ENCODE data around the gene MORN1. TPM values are rescaled to one million over a fixed set of nuclear protein-coding genes. Genes with fewer than 3 reads are reported as not detected.

MORN1 gene
- total RNA-seq, 1 donor from 2014 or later = 11.1 TPM

DNA sequence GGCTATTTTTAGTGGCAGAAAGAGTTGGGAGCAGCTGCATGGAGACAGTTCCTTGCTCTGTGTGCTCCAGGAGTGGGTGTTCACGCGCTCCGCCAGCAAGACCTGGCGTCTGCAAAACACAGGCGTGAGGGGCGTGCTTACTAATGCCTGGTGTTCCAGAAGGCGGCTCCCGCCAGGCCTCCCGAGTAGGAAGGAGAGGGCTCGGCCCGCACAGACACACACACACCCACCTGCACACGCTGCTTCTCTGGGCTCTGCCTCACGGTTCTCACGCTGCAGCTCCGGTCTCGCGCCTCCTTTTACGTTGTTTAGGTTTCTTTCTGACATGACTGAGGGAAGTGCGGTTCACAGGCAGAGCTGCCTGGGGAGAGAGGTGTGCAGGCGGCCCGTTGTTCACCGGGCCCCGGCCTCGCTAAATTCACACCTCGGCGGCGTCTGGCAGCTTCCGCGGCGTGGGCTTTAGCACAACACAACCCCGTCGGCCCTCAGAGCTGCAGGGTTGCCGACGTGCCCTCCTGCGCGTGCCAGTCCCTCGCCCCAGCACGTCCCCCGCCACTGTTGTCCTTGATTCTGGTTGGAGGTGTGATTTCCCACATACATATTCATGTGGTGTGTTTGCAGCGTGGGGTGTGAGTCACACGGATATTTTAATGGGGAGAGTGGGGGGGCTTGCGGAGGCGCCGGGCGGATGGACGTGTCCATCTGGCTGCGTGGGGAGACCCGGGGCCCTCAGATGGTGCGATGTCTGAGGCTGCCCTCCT lies 86.3 kb downstream of the MORN1 start:
- no peaks in the 10 kb centered on the region for H3K27me3 Mint-ChIP-seq
- H3K27ac Mint-ChIP-seq = no peak overlapping the region
- DNase-seq = no peak
- intact Hi-C loops (cut with micrococcal nuclease) = loop anchor here (5.0 to 10.0 kb wide), 2 partner anchors 220 to 242 kb away; partner anchors contain the start of gene PANK4
- no peak overlapping the region for H3K4me3 Mint-ChIP-seq
- peaks cover 30% of the 10 kb centered on the region for H3K36me3 Mint-ChIP-seq (ENCODE audit: low read depth)
- no peaks in the 10 kb centered on the region for H3K9me3 Mint-ChIP-seq
- H3K4me1 Mint-ChIP-seq = peaks cover 8% of the 10 kb centered on the region

DNA sequence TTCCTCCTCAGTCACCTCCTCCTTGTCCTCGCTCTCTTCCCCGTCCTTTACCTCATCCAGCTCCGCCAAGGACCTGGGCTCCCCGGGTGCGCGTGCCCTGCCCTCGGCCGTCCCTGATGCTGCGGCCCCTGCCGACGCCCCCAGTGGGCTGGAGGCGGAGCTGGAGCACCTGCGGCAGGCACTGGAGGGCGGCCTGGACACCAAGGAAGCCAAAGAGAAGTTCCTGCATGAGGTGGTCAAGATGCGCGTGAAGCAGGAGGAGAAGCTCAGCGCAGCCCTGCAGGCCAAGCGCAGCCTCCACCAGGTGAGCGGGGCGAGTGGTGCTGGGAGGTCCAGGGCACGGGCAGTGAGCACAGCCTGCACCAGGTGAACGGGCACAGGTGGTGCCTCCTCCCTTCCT lies 87.1 kb downstream of the MORN1 start:
- H3K27ac Mint-ChIP-seq = no peak overlapping the region
- H3K4me1 Mint-ChIP-seq = peaks cover 15% of the 10 kb centered on the region
- H3K36me3 Mint-ChIP-seq (ENCODE audit: low read depth) = peaks cover 29% of the 10 kb centered on the region
- intact Hi-C loops (cut with micrococcal nuclease) = loop anchor here (5.0 to 10.0 kb wide), 2 partner anchors 221 to 243 kb away; partner anchors contain the start of gene PANK4
- DNase-seq = no peak
- H3K27me3 Mint-ChIP-seq = no peaks in the 10 kb centered on the region
- H3K4me3 Mint-ChIP-seq = no peak overlapping the region
- no peaks in the 10 kb centered on the region for H3K9me3 Mint-ChIP-seq

DNA sequence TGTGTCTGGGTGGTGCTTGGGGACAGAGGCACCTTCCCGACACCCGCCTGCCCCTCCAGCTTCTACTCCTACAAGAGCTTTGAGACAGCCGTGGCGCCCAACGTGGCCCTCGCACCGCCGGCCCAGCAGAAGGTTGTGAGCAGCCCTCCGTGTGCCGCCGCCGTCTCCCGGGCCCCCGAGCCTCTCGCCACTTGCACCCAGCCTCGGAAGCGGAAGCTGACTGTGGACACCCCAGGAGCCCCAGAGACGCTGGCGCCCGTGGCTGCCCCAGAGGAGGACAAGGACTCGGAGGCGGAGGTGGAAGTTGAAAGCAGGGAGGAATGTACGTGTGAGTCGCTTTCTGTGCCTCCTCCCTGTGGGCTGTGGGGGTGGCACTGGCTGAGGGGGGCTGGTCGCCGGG lies 87.6 kb downstream of the MORN1 start:
- Mint-ChIP-seq H3K27ac (no peak overlapping the region), H3K4me1 (peaks cover 17% of the 10 kb centered on the region), H3K27me3 (no peaks in the 10 kb centered on the region), H3K36me3 (ENCODE audit: low read depth) (peaks cover 28% of the 10 kb centered on the region), H3K4me3 (no peak overlapping the region), H3K9me3 (no peaks in the 10 kb centered on the region)
- intact Hi-C loops (cut with micrococcal nuclease) = loop anchor here (5.0 to 10.0 kb wide), 2 partner anchors 221 to 244 kb away; partner anchors contain the start of gene PANK4
- DNase-seq = no peak

DNA sequence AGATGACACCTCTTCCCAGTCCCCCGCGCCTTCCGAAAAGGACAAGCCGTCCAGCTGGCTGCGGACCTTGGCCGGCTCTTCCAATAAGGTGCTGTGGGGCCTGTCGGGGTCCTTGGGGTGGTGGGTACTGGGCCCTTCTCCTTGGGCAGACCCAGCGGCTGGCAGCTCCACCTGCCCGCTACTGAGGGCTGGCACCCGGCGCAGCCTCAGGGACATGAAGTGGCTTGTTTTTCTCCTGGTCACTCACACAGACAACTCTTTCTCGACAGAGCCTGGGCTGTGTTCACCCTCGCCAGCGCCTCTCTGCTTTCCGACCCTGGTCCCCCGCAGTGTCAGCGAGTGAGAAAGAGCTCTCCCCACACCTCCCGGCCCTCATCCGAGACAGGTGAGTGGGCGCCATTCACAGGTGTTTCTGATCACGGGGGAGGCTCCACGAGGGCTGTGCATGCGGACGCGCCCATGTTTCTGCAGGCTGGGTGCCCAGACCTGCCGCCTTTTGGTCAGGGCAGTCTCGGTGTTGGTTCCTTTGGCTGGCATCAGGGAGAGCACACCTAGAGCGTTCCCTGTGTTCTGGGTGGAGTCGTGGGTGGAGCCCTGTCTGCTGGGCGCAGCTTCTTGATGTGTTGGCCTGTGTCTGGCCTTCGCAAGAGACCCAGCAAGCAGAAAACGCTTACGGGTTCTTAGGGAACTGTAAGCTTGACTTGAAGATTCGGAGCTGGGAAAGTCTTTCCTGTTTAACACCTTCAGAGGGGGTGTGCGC lies 88.2 kb downstream of the MORN1 start:
- Mint-ChIP-seq H3K27ac (no peak overlapping the region), H3K4me1 (peaks cover 20% of the 10 kb centered on the region), H3K4me3 (no peak overlapping the region), H3K9me3 (no peaks in the 10 kb centered on the region), H3K36me3 (ENCODE audit: low read depth) (peaks cover 22% of the 10 kb centered on the region), H3K27me3 (no peaks in the 10 kb centered on the region)
- no peak for DNase-seq
- intact Hi-C loops (cut with micrococcal nuclease) = loop anchor here (5.0 to 10.0 kb wide), 2 partner anchors 222 to 244 kb away; partner anchors contain the start of gene PANK4

DNA sequence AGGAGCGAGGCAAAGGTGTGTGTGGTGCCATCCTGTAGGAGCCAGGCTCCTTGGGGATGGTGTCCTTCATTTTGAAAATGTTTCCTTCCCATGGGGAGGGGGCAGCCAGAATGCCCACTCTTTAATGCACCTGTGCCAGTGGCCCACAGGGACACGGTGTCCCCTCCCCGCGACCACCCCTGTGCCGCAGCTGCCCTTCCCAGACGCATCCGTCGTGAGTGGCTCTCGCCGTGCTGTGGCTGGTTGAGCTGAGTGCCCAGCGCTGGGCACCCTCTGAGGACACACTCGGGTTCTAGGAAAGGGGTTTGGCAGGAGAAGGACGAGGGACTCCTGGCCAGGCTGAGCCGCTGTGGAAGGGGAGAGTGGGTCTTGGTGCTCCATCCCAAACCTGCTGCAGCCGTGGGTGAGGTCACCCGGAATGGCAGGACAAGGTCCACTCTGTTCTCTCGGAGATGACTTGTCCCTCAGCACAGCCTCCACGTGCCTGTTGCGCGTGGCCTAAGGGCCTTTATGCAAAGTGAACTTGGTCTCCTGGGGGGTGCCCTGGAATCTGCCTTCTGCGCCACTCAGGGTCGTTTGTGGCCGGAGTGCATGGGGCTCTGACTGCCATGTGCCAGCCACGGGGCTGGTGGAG lies 88.9 kb downstream of the MORN1 start:
- Mint-ChIP-seq H3K4me1 (peaks cover 20% of the 10 kb centered on the region), H3K36me3 (ENCODE audit: low read depth) (peaks cover 17% of the 10 kb centered on the region), H3K4me3 (no peak overlapping the region), H3K27ac (peak overlapping the region; percentile 20), H3K9me3 (no peaks in the 10 kb centered on the region), H3K27me3 (no peaks in the 10 kb centered on the region)
- intact Hi-C loops (cut with micrococcal nuclease) = loop anchor here (5.0 to 10.0 kb wide), 2 partner anchors 222 to 245 kb away; partner anchors contain the start of gene PANK4
- no peak for DNase-seq

DNA sequence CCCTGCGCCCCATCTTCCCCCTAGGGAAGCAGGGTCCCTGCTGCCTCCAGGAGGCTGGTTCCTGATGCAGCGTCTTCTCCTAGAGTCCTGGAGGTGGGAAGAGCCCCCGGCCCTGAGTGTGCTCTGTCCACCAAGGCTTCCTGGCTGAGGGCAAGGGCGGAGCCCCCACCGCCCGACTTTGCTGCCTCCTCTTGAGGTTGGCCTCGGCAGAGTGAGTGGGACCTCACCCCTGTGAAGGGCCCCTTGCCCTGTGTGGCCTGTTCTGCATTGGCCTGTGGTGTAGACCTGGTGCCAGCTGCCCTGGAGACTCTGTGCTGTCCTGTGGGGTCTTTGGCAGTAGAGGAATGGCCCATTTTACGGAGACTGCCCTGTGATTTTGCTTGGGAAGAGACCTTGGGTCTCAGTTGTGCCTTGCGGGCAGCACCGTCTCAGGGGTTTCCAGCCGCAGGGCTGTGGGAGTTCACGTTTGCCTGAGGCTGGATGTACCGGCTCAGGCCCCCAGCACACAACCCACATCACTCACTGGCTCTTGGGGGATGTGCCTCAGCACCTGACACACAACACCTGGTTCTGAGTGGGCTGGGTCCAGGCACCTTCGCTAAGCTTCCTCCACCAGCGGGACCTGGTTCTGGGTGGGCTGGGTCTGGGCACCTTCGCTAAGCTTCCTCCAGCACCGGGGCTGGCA lies 89.6 kb downstream of the MORN1 start:
- peaks cover 21% of the 10 kb centered on the region for H3K4me1 Mint-ChIP-seq
- no peaks in the 10 kb centered on the region for H3K27me3 Mint-ChIP-seq
- intact Hi-C loops (cut with micrococcal nuclease) = loop anchor here (2.0 to 10.0 kb wide), 4 partner anchors 13 to 246 kb away; partner anchors contain the start of gene PANK4
- peak overlapping the region; percentile 83 for H3K4me3 Mint-ChIP-seq
- H3K36me3 Mint-ChIP-seq (ENCODE audit: low read depth) = peaks cover 13% of the 10 kb centered on the region
- no peak for DNase-seq
- H3K9me3 Mint-ChIP-seq = no peaks in the 10 kb centered on the region
- H3K27ac Mint-ChIP-seq = peak overlapping the region; percentile 94

DNA sequence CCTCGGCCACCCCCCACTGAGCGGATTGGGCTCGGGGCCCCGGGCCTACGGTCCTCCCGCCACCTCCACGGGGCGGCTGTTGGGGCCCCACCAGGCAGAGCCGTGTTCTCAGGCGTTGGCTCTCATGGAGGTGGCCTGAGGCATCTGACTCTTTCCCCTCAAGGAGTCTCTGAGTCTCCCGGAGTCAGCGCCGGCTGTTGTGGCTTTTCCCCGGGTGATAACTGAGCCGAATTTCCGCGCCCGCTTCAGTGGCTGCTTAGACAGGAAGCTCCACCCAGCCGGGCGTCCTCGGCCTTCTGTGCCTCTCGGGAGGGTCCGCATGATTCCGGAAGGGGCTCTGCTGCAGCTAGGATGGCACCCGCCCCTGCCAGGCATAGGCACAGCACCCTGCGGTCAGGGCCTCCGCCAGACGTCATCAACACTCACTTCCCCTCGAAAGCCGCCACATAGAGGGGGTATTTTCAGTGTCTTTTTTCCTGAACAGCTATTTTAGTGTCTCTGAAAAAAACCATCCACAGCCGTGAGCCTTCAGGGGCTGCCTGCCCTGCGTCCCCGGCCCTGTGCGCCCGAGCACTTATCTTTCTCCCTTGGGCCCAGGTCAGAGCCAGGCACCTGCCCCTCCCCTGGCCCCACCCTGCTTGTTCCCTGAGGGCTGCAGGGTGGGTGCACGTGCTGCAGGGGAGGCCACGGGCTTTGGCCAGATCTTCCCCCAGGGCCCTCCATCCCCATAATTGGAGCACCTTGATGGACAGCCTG lies 90.3 kb downstream of the MORN1 start:
- Mint-ChIP-seq H3K27me3 (no peaks in the 10 kb centered on the region), H3K4me3 (peak overlapping the region; percentile 83), H3K4me1 (peaks cover 27% of the 10 kb centered on the region), H3K27ac (peak overlapping the region; percentile 94), H3K36me3 (ENCODE audit: low read depth) (peaks cover 15% of the 10 kb centered on the region), H3K9me3 (no peaks in the 10 kb centered on the region)
- DNase-seq = peak; percentile 95
- intact Hi-C loops (cut with micrococcal nuclease) = loop anchor here (1.0 to 10.0 kb wide), 7 partner anchors 11 to 246 kb away; partner anchors contain the start of gene PANK4

DNA sequence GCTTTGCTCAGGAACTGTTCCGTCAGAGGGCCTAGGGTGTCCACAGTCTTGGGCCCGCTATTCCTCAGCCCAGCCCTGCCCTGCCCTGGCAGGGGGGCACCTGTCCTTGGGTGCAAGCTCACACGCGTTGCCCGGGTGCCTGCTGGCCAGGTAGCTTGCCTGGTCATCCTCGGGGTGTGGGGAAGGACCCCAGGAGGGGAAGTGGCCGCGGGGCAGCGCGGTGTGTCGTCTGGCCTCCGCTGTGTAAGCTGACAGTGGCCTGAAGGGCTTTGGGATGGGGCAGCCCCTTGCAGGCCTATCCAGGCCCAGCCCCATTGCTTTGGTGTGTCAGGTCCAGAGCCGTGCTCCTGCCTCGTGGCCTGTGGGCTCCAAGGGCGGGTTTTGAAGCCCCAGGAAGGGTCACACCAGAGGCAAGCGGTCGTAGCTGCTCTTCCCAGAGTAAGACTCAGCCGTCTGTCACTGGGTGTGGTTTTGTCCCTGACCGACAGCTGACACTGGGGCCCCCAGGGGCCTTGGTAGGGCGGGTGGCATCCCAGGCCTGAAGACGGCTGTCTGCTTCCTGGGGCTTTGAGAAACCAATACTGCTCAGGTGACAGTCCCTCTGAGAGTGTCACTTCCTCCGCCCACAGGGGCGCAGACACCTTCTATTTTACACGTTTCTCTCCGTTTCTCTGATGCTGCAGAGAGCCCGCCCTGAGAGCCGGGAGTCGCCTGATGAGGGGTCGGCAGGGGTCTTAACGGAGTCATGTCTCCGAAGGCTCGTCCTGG lies 91.2 kb downstream of the MORN1 start:
- Mint-ChIP-seq H3K9me3 (no peaks in the 10 kb centered on the region), H3K4me3 (peak overlapping the region; percentile 83), H3K27me3 (no peaks in the 10 kb centered on the region), H3K4me1 (peaks cover 35% of the 10 kb centered on the region), H3K36me3 (ENCODE audit: low read depth) (peaks cover 11% of the 10 kb centered on the region), H3K27ac (peak overlapping the region; percentile 94)
- DNase-seq = peak; percentile 92
- intact Hi-C loops (cut with micrococcal nuclease) = loop anchor here (1.0 to 10.0 kb wide), 7 partner anchors 10 to 247 kb away; partner anchors contain the start of gene PANK4

DNA sequence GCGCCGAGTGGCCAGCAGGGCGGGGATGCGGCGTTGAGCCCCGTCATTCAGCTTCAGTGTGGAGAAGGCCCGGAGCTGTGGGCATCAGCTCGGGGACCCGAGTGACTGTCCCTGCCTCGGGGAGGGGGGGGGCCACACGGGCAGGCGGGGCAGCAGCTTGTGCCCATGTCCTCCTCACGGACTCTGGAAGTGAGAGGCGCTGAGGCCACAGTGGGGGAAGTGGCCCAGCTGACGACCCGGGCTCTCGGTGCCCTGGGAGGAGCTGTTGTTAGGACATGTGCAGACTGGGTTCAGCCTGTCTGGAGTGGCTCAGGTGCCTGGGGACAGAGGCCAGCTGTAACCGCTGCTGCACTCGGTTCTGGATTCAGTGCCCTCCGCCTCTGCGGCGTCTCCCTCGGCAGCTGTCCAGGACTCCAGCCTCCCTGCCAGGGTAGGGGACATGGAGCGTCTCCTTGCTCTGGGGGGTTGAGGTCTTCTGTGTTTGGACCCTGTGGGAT lies 92.2 kb downstream of the MORN1 start:
- H3K36me3 Mint-ChIP-seq (ENCODE audit: low read depth) = peaks cover 7% of the 10 kb centered on the region
- intact Hi-C loops (cut with micrococcal nuclease) = loop anchor here (10.0 kb wide), 1 partner anchor 286 kb away; the partner anchor contains the start of gene PRXL2B
- no peaks in the 10 kb centered on the region for H3K9me3 Mint-ChIP-seq
- no peak for DNase-seq
- H3K27me3 Mint-ChIP-seq = no peaks in the 10 kb centered on the region
- peak overlapping the region; percentile 78 for H3K27ac Mint-ChIP-seq
- peaks cover 40% of the 10 kb centered on the region for H3K4me1 Mint-ChIP-seq
- H3K4me3 Mint-ChIP-seq = peak overlapping the region; percentile 44

DNA sequence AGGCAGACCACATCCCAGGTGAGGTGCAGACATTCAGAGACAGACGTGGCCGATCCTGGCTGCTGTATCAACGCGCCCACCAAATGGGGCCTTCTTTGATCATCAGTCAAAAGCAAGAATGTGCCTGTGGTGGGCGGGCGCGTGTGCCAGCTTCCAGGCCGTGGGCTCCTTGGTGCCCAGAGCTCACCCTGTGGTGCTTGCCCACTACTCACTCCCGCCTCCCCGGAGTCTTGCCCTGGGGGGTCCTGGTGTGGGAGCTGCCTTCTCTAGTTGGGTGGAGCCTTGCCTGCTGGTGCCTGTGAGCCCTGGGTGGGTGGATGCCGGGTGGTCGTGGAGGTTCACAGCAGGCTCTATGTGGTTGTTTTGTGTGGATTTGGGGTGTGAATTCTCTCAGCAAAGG lies 92.7 kb downstream of the MORN1 start:
- no peaks in the 10 kb centered on the region for H3K9me3 Mint-ChIP-seq
- DNase-seq = no peak
- H3K27ac Mint-ChIP-seq = peak overlapping the region; percentile 64
- H3K4me3 Mint-ChIP-seq = peak overlapping the region; percentile 44
- H3K36me3 Mint-ChIP-seq (ENCODE audit: low read depth) = peaks cover 5% of the 10 kb centered on the region
- intact Hi-C loops (cut with micrococcal nuclease) = loop anchor here (10.0 kb wide), 1 partner anchor 286 kb away; the partner anchor contains the start of gene PRXL2B
- peaks cover 44% of the 10 kb centered on the region for H3K4me1 Mint-ChIP-seq
- H3K27me3 Mint-ChIP-seq = no peaks in the 10 kb centered on the region

DNA sequence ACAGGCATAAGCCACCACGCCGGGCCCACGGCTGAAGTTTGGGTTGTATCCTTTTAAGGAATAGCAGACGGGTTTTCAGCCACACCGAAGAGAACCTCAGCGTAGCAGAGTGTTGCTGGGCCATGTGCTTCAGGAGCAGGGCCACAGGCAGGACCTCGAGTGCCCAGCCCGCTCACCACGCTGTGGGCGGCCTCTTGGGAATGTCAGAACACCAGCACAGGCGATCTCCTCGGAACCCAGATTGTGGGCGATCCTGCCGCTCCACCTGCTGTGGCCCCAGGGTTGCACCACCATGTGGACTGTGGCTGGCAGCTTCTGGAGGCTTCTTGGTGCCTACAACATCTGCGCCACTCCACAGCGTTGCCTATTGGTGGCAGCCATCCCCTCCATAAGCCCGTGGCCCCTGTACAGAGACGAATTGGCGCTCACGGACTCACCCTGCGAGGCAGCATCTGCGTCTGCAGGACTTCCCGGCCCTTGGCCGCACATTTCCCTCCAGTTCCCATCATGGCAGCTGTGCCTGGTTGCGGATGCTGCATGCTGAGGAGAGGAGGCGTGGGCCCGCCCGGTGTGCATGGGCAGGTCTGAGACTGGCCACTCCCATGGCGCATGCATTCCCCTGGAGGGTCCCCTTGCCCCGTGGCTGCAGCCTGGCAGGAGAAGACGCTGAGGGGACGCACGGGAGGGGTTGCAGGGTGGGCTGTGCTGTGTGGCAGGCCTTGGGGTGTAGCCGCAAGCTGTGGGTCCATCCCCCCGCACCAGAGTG lies 93.9 kb downstream of the MORN1 start:
- intact Hi-C loops (cut with micrococcal nuclease) = loop anchor here (10.0 kb wide), 1 partner anchor 287 kb away; the partner anchor contains the start of gene PRXL2B
- Mint-ChIP-seq H3K27ac (no peak overlapping the region), H3K36me3 (ENCODE audit: low read depth) (peaks cover 5% of the 10 kb centered on the region), H3K27me3 (no peaks in the 10 kb centered on the region), H3K9me3 (no peaks in the 10 kb centered on the region), H3K4me3 (no peak overlapping the region), H3K4me1 (peaks cover 49% of the 10 kb centered on the region)
- DNase-seq = no peak
